Colonic mucosa (tissue), 4 donors: ENCODE data around the gene STAT1. TPM values are rescaled to one million over a fixed set of nuclear protein-coding genes. Genes with fewer than 3 reads are reported as not detected.

Experiments used
- DNase-seq: peaks from one replicate; pipeline ENCODE4 v3.0.0-alpha.2; 2020
- H3K27ac ChIP-seq: fragments of 200-600 bp; one replicate; pipeline ENCODE4 v1.8.0; 2021
- H3K27me3 ChIP-seq: fragments of 200-600 bp; one replicate; pipeline ENCODE4 v1.8.0; 2021
- H3K36me3 ChIP-seq: fragments of 200-600 bp; one replicate; pipeline ENCODE4 v1.8.0; 2021
- H3K4me1 ChIP-seq: fragments of 200-600 bp; one replicate; pipeline ENCODE4 v1.8.0; 2021; ENCODE audit warnings: mild to moderate bottlenecking
- H3K4me3 ChIP-seq: fragments of 200-600 bp; one replicate; pipeline ENCODE4 v1.8.0; 2021
- H3K9ac ChIP-seq, 2 donors: one replicate each; pipeline ENCODE4 v1.7.0; 2013; ENCODE audit warnings: control low read depth in 2 of 2, low read depth in 2 of 2, low read length in 2 of 2
- H3K9me3 ChIP-seq: fragments of 200-600 bp; one replicate; pipeline ENCODE4 v1.8.0; 2021
- CTCF ChIP-seq: fragments of 200-600 bp; IDR thresholded peaks from one replicate; pipeline ENCODE4 v1.8.0; 2022; ENCODE audit warnings: antibody characterized with exemption, mild to moderate bottlenecking
- intact Hi-C: fragments of 100-400 bp; cut with DNase I; formaldehyde crosslinking; loops from one replicate; pipeline ENCODE4 v1.14.1; 2022
- total RNA-seq, 2 donors: library from RNA; stranded (reverse); fragmentation: NEBNext Ultra II Directional in 1 of 2; extraction: Animal tissue kit (Norgen Biotek cat#: 25700) in 1 of 2; gene quantifications; one replicate each; pipeline ENCODE4 v1.2.1, GENCODE V29; 2021
- donor health status: healthy.
- donor health status: DM: no; HTN: no; CAD: no.
- donor health status: DM: no; HTN: no; CAD: no.

The STAT1 gene
- total RNA-seq, 2 donors from 2014 or later: 52.7 to 58.3 TPM

GRCh38 chr2:191038741-191039140 is 24.8 kb upstream of the STAT1 start:
- DNase-seq: no peak
- no peaks in the 10 kb centered on the region for H3K27me3 ChIP-seq
- intact Hi-C loops: no loop called here
- no peak overlapping the region for H3K27ac ChIP-seq
- no peak for TF ChIP-seq CTCF
- H3K4me1 ChIP-seq: no peaks in the 10 kb centered on the region
- no peak overlapping the region for H3K4me3 ChIP-seq
- no peaks in the 10 kb centered on the region for H3K36me3 ChIP-seq
- H3K9me3 ChIP-seq: no peaks in the 10 kb centered on the region
- H3K9ac ChIP-seq: no peak overlapping the region

DNA sequence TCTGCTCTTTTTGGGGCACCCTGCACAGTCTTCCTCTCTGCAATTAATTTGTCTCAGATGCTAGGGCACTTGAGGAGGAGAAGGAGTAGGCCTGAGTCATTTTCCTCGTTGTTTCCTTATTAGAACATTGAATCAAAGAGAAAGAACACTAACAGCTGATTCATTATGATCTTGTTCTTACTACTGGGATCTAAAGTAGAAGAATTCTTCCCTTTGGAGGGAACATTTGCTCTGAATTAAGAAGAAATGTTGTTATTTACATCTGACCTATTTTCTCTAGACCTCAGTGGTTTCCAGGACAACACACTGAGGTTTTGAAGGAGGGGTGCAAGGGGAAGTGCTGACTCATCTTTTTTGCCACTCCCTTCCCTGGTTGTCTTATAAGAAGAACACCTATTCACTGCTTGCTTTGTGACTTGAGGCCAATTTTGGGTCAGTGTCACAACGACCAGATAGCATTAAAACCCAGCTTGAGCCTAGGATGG is 24.3 kb upstream of the STAT1 start:
- Histone ChIP-seq H3K27ac (no peak overlapping the region), H3K4me1 (no peaks in the 10 kb centered on the region), H3K27me3 (no peaks in the 10 kb centered on the region), H3K9me3 (no peaks in the 10 kb centered on the region), H3K4me3 (no peak overlapping the region), H3K36me3 (no peaks in the 10 kb centered on the region), H3K9ac (no peak overlapping the region)
- intact Hi-C loops: no loop called here
- no peak for DNase-seq
- TF ChIP-seq CTCF: no peak

DNA sequence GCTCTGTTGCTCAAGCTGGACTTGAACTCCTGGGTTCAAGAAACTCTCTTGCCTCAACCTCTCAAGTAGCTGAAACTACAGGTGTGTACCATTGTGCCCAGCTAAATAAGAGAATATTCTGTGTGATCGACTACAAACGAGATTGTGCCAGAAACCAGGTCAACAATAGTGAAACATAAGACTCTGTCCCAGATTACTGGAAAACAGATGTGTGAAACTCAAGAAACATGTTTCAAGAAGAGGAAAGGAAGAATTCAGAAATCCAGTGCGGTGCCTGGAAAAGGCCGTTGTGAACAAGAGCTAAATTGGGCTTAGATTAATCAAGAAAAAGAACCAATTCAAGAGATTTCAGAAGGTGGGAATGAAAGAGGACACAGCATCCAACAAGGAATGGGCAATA is 23.4 kb upstream of the STAT1 start:
- intact Hi-C loops: no loop called here
- DNase-seq: no peak
- H3K27me3 ChIP-seq: no peaks in the 10 kb centered on the region
- no peak overlapping the region for H3K27ac ChIP-seq
- no peak overlapping the region for H3K9ac ChIP-seq
- no peaks in the 10 kb centered on the region for H3K36me3 ChIP-seq
- no peaks in the 10 kb centered on the region for H3K9me3 ChIP-seq
- no peaks in the 10 kb centered on the region for H3K4me1 ChIP-seq
- no peak overlapping the region for H3K4me3 ChIP-seq
- TF ChIP-seq CTCF: no peak

DNA sequence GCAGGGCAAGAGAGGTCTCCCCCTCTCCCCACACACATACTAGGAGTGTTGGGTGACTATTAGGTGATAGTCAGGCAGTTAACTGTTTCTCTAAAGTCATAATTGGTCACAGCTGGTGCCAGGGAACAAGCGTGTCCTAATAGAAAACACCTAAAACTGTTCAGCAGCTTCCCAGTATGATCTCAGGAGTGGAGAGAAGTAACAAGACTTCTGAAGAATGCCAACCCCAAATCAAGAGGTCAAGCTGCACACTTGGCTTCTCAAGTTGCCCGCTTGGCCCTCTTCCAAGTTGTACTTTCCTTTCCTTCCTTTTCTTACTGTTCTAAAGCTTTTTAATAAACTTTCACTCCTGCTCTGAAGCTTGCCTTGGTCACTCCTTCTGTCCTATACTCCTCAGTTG is 22.4 kb upstream of the STAT1 start:
- no peak for TF ChIP-seq CTCF
- intact Hi-C loops: no loop called here
- no peaks in the 10 kb centered on the region for H3K36me3 ChIP-seq
- H3K27ac ChIP-seq: no peak overlapping the region
- no peaks in the 10 kb centered on the region for H3K27me3 ChIP-seq
- no peaks in the 10 kb centered on the region for H3K9me3 ChIP-seq
- H3K9ac ChIP-seq: no peak overlapping the region
- no peaks in the 10 kb centered on the region for H3K4me1 ChIP-seq
- no peak overlapping the region for H3K4me3 ChIP-seq
- DNase-seq: no peak

DNA sequence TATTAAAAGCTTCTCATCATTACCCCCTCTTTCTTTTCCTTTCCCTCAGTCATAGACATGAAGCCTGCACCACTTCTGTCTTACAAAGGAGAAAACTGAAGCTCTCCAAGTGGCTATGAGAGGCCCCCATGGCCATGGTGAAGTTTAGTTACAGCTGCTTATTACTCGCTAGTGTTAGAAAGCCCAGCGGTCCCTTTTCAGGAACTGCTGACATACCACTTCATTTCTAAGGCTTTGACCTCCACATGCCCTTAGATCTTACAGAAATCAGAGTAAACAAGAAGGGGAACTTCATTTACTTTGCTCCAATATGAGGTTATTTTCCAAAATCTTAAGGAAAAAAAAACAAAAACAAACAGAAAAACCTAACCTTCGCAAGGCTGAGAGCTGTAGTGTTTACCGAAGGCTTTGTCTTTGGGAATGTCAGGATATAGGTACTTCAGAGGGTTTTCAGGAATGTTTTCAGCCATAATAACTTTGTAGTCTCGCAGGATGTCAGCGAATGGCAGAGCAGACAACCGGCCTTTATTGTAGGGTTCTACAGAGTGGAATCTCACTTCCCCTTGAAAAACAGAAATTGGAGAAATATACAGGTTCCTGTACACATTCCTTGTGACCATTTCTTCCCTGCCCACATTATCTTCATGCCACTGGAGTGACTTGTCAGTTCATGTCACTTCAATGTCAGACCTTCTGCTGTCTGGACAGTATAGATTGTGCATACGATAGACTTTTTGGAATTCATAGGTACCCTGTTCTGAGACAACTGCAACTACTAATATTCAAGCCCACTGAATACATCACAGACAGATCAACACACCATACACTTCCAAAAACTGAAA is 18.8 kb upstream of the STAT1 start:
- Histone ChIP-seq H3K36me3 (no peaks in the 10 kb centered on the region), H3K9me3 (no peaks in the 10 kb centered on the region), H3K27ac (no peak overlapping the region), H3K4me1 (no peaks in the 10 kb centered on the region), H3K4me3 (no peak overlapping the region), H3K9ac (no peak overlapping the region), H3K27me3 (no peaks in the 10 kb centered on the region)
- DNase-seq: no peak
- TF ChIP-seq CTCF: no peak
- intact Hi-C loops: no loop called here
